HepG2 (cell line): ENCODE measurements around the gene METTL23. TPM values are rescaled to one million over a fixed set of nuclear protein-coding genes. Genes with fewer than 3 reads are reported as not detected.

ENCODE experiments used
- DMAP1 ChIP-seq: IDR thresholded peaks from 2 replicates; pipeline ENCODE4 v1.6.1; 2016
- KMT2A ChIP-seq: sonication (generic); formaldehyde crosslinking; IDR thresholded peaks from 2 replicates; pipeline ENCODE4 v1.4.0; 2020; ENCODE audit warnings: missing genetic modification reagents
- MAFF ChIP-seq: IDR thresholded peaks from 2 replicates; pipeline ENCODE4 v1.6.1; 2011; ENCODE audit warnings: low read depth, low read length, improper control_type of control experiment
- MAZ ChIP-seq, 2 experiments: sonication (generic) in 1 of 2; formaldehyde crosslinking in 1 of 2; IDR thresholded peaks; 2 replicates each; pipeline versions ENCODE4 v1.5.0 to v1.6.1; 2012 to 2020; ENCODE audit warnings: low read depth in 2 of 2, mild to moderate bottlenecking in 2 of 2, borderline replicate concordance in 1 of 2, improper control_type of control experiment in 1 of 2, low read length in 1 of 2, missing genetic modification reagents in 1 of 2, moderate library complexity in 1 of 2
- NCOA5 ChIP-seq: sonication (generic); formaldehyde crosslinking; IDR thresholded peaks from 2 replicates; pipeline ENCODE4 v1.4.0; 2020; ENCODE audit warnings: missing genetic modification reagents
- SRSF9 ChIP-seq: fragments of 200-400 bp; formaldehyde crosslinking; IDR thresholded peaks from 2 replicates; pipeline ENCODE4 v1.6.1; 2018; ENCODE audit warnings: borderline replicate concordance, mild to moderate bottlenecking, low read depth, low read length; ENCODE audit not compliant: insufficient read depth, poor library complexity, severe bottlenecking
- ZBTB4 ChIP-seq: sonication (generic); formaldehyde crosslinking; IDR thresholded peaks from 2 replicates; pipeline ENCODE4 v1.4.0; 2020; ENCODE audit warnings: missing genetic modification reagents, mild to moderate bottlenecking, borderline replicate concordance
- ZBTB7B ChIP-seq: sonication (generic); formaldehyde crosslinking; IDR thresholded peaks from 2 replicates; pipeline ENCODE4 v1.4.0; 2020; ENCODE audit warnings: missing genetic modification reagents
- ZFP82 ChIP-seq: sonication (generic); formaldehyde crosslinking; IDR thresholded peaks from 2 replicates; pipeline ENCODE4 v1.5.1; 2020; ENCODE audit warnings: mild to moderate bottlenecking, missing genetic modification reagents, borderline replicate concordance
- ZNF460 ChIP-seq: sonication (generic); formaldehyde crosslinking; IDR thresholded peaks from 2 replicates; pipeline ENCODE4 v1.5.1; 2020; ENCODE audit warnings: missing genetic modification reagents, mild to moderate bottlenecking, borderline replicate concordance
- ZNF547 ChIP-seq: sonication (generic); formaldehyde crosslinking; IDR thresholded peaks from 2 replicates; pipeline ENCODE4 v1.5.1; 2020; ENCODE audit warnings: mild to moderate bottlenecking, missing genetic modification reagents
- ZNF788 ChIP-seq: sonication (generic); formaldehyde crosslinking; IDR thresholded peaks from 2 replicates; pipeline ENCODE4 v1.5.0; 2020; ENCODE audit warnings: mild to moderate bottlenecking, missing genetic modification reagents, borderline replicate concordance
- ZNF850 ChIP-seq: sonication (generic); formaldehyde crosslinking; conservative IDR thresholded peaks from 2 replicates; pipeline ENCODE4 v1.9.0; 2021; ENCODE audit warnings: mild to moderate bottlenecking, missing genetic modification reagents
- ZSCAN30 ChIP-seq: sonication (generic); formaldehyde crosslinking; IDR thresholded peaks from 2 replicates; pipeline ENCODE4 v1.5.0; 2020; ENCODE audit warnings: mild to moderate bottlenecking, missing genetic modification reagents
- polyA plus RNA-seq, 8 experiments: library from polyadenylated mRNA; depleted of rRNA in 3 of 8; stranded (reverse) in 7 of 8; unstranded in 1 of 8; fragments of >200 nt; fragmentation: Illumina TruSeq in 4 of 8; extraction: Trizol in 4 of 8; gene quantifications; 2 replicates each; pipeline versions ENCODE4 v1.2.1 to v1.2.3, GENCODE V29; 2011 to 2016; ENCODE audit warnings: low read depth in 4 of 8, missing spikeins in 1 of 8, mixed read lengths in 1 of 8; ENCODE audit not compliant: insufficient read depth in 1 of 8
- total RNA-seq, 5 experiments: library from RNA; depleted of rRNA; stranded (reverse); fragments of >200 nt; fragmentation: Illumina TruSeq; extraction: Trizol; gene quantifications; 2 replicates each; pipeline ENCODE4 v1.2.3, GENCODE V29; 2016; ENCODE audit warnings: low read depth in 1 of 5
- TF ChIP-seq, protein P1 (sequence below): sonication (generic); formaldehyde crosslinking; IDR thresholded peaks from 2 replicates; pipeline ENCODE4 v1.5.0; 2020; ENCODE audit warnings: mild to moderate bottlenecking, missing genetic modification reagents
- TF ChIP-seq, protein P2 (sequence below): sonication (generic); formaldehyde crosslinking; IDR thresholded peaks from 2 replicates; pipeline ENCODE4 v1.4.0; 2020; ENCODE audit warnings: missing genetic modification reagents

The METTL23 gene
- total and polyA plus RNA-seq, 2 of the 13 experiments (the other 11 are each of a cell fraction or from before 2014, with no cell fraction given) = 39.9 to 104 TPM

- no peak for TF ChIP-seq ZBTB4 (CRISPR knock-in tag)
- TF ChIP-seq, protein P1, sequence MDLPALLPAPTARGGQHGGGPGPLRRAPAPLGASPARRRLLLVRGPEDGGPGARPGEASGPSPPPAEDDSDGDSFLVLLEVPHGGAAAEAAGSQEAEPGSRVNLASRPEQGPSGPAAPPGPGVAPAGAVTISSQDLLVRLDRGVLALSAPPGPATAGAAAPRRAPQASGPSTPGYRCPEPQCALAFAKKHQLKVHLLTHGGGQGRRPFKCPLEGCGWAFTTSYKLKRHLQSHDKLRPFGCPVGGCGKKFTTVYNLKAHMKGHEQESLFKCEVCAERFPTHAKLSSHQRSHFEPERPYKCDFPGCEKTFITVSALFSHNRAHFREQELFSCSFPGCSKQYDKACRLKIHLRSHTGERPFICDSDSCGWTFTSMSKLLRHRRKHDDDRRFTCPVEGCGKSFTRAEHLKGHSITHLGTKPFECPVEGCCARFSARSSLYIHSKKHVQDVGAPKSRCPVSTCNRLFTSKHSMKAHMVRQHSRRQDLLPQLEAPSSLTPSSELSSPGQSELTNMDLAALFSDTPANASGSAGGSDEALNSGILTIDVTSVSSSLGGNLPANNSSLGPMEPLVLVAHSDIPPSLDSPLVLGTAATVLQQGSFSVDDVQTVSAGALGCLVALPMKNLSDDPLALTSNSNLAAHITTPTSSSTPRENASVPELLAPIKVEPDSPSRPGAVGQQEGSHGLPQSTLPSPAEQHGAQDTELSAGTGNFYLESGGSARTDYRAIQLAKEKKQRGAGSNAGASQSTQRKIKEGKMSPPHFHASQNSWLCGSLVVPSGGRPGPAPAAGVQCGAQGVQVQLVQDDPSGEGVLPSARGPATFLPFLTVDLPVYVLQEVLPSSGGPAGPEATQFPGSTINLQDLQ (CRISPR knock-in tag) = no peak
- TF ChIP-seq ZFP82 (CRISPR knock-in tag) = no peak; the same call in none of the 2 replicates
- TF ChIP-seq, protein P2, sequence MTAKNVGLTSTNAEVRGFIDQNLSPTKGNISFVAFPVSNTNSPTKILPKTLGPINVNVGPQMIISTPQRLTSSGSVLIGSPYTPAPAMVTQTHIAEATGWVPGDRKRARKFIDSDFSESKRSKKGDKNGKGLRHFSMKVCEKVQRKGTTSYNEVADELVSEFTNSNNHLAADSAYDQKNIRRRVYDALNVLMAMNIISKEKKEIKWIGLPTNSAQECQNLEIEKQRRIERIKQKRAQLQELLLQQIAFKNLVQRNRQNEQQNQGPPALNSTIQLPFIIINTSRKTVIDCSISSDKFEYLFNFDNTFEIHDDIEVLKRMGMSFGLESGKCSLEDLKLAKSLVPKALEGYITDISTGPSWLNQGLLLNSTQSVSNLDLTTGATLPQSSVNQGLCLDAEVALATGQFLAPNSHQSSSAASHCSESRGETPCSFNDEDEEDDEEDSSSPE = no peak
- no peak for TF ChIP-seq ZNF850
- TF ChIP-seq NCOA5 (CRISPR knock-in tag) = no peak
- no peak; the same call in 1 of the 2 replicates for TF ChIP-seq ZSCAN30
- TF ChIP-seq MAFF = no peak
- TF ChIP-seq ZNF788 (CRISPR knock-in tag) = no peak
- peak; percentile 74; the same call in 1 of the 2 replicates for TF ChIP-seq KMT2A (CRISPR knock-in tag)
- no peak for TF ChIP-seq ZBTB7B (CRISPR knock-in tag)
- TF ChIP-seq DMAP1 = no peak; the same call in 1 of the 2 replicates
- no peak for TF ChIP-seq ZNF460
- TF ChIP-seq SRSF9 = no peak
- TF ChIP-seq MAZ (IDR thresholded peaks at IDR 0.05; ENCODE audit: borderline replicate concordance, low read depth, low read length) = peak; percentile 82
- TF ChIP-seq MAZ (CRISPR knock-in tag; IDR thresholded peaks at IDR 0.05; ENCODE audit: low read depth) = no peak; the same call in 1 of the 2 replicates
- TF ChIP-seq ZNF547 (CRISPR knock-in tag) = no peak; the same call in 1 of the 2 replicates
These were observed 9.9 kb downstream of the METTL23 start (continued) for GRCh38 chr17:76736349-76737081.
